ENCODE data around the gene PRKAB1.
A peak's percentile ranks its signal among the peaks of the same experiment; 100 is the strongest.
"Not testable (repeated sequence)": the region's sequence is repeated elsewhere in the genome, so short reads cannot be mapped to it uniquely, and the experiment has no call there.

Gene PRKAB1

GRCh38 chr12:119667577-119668323, at the start of gene PRKAB1:
Gene PRKAB1 (plus strand): TSS chr12:119668133. CDS start chr12:119668245, 112 bp downstream.
- Mint-ChIP-seq H3K36me3 (peaks cover 39% of the 10 kb centered on the region in 2 donors), H3K4me1 (peaks cover 31 to 50% of the 10 kb centered on the region in 2 donors), H3K27me3 (no peaks in the 10 kb centered on the region), H3K9me3 (peaks cover 5 to 6% of the 10 kb centered on the region in 2 donors), H3K4me3 (peak within 1 kb of the TSS; percentile 88 to 90), H3K27ac (peak within 1 kb of the TSS; percentile 98)
- peak; percentile 88 to 92 for ATAC-seq (replicated peaks)
- DNase-seq, result peak; percentile 97

- not testable (repeated sequence) for DNase-seq; H3K9me3 Mint-ChIP-seq; ATAC-seq (replicated peaks); H3K36me3 Mint-ChIP-seq; H3K4me1 Mint-ChIP-seq; H3K4me3 Mint-ChIP-seq; H3K27ac Mint-ChIP-seq
- H3K27me3 Mint-ChIP-seq, result peaks cover 14 to 30% of the 10 kb centered on the region in 2 donors
Observed at GRCh38 chr12:119618328-119618896, 49.5 kb upstream of the PRKAB1 start.

GRCh38 chr12:119620490-119620889, 47.4 kb upstream of the PRKAB1 start:
- Mint-ChIP-seq H3K4me1 (no peaks in the 10 kb centered on the region), H3K36me3 (no peaks in the 10 kb centered on the region), H3K27me3 (peaks cover 9 to 39% of the 10 kb centered on the region in 2 donors), H3K4me3 (no peak overlapping the region), H3K9me3 (peaks cover 8% of the 10 kb centered on the region in 2 donors), H3K27ac (no peak overlapping the region)
- DNase-seq (no peak), ATAC-seq (replicated peaks) (no peak)

GRCh38 chr12:119621878-119622277, 46.1 kb upstream of the PRKAB1 start:
- H3K27me3 Mint-ChIP-seq, result peaks cover 9 to 36% of the 10 kb centered on the region in 2 donors
- peaks cover 8% of the 10 kb centered on the region in 2 donors for H3K9me3 Mint-ChIP-seq
- no peak overlapping the region for H3K4me3 Mint-ChIP-seq
- ATAC-seq (replicated peaks) (no peak), DNase-seq (no peak)
- no peaks in the 10 kb centered on the region for H3K36me3 Mint-ChIP-seq
- H3K4me1 Mint-ChIP-seq, result no peaks in the 10 kb centered on the region
- H3K27ac Mint-ChIP-seq, result no peak overlapping the region

- H3K27me3 Mint-ChIP-seq, result peaks cover 13 to 27% of the 10 kb centered on the region in 2 donors
- H3K36me3 Mint-ChIP-seq, result no peaks in the 10 kb centered on the region
- no peak for ATAC-seq (replicated peaks)
- H3K27ac Mint-ChIP-seq, result no peak overlapping the region
- no peaks in the 10 kb centered on the region for H3K9me3 Mint-ChIP-seq
- no peak overlapping the region for H3K4me3 Mint-ChIP-seq
- no peak for DNase-seq
- H3K4me1 Mint-ChIP-seq, result no peaks in the 10 kb centered on the region
Observed at GRCh38 chr12:119624966-119625365, 43.0 kb upstream of the PRKAB1 start.

- no peak overlapping the region for H3K4me3 Mint-ChIP-seq
Observed at GRCh38 chr12:119627019-119627643, 40.8 kb upstream of the PRKAB1 start.

GRCh38 chr12:119627686-119628085, 40.2 kb upstream of the PRKAB1 start:
- H3K36me3 Mint-ChIP-seq, result no peaks in the 10 kb centered on the region
- H3K4me3 Mint-ChIP-seq, result no peak overlapping the region
- no peak overlapping the region for H3K27ac Mint-ChIP-seq
- peaks cover 0 to 1% of the 10 kb centered on the region in 2 donors for H3K9me3 Mint-ChIP-seq
- no peak for DNase-seq
- ATAC-seq (replicated peaks), result no peak
- H3K27me3 Mint-ChIP-seq, result peaks cover 23 to 43% of the 10 kb centered on the region in 2 donors
- no peaks in the 10 kb centered on the region for H3K4me1 Mint-ChIP-seq

More at GRCh38 chr12:119627019-119627643, 40.8 kb upstream of the PRKAB1 start:
- no peaks in the 10 kb centered on the region for H3K36me3 Mint-ChIP-seq
- H3K27me3 Mint-ChIP-seq, result peaks cover 19 to 43% of the 10 kb centered on the region in 2 donors
- peaks cover 0 to 1% of the 10 kb centered on the region in 2 donors for H3K9me3 Mint-ChIP-seq
- no peaks in the 10 kb centered on the region for H3K4me1 Mint-ChIP-seq
- no peak for DNase-seq
- no peak for ATAC-seq (replicated peaks)
- H3K27ac Mint-ChIP-seq, result no peak overlapping the region

GRCh38 chr12:119630223-119630780, 37.6 kb upstream of the PRKAB1 start:
- no peak overlapping the region for H3K4me3 Mint-ChIP-seq
- H3K27ac Mint-ChIP-seq, result no peak overlapping the region

GRCh38 chr12:119630962-119631550, 36.9 kb upstream of the PRKAB1 start:
- Mint-ChIP-seq H3K36me3 (no peaks in the 10 kb centered on the region), H3K4me1 (no peaks in the 10 kb centered on the region), H3K27ac (no peak overlapping the region), H3K27me3 (peaks cover 35 to 42% of the 10 kb centered on the region in 2 donors), H3K9me3 (peaks cover 0 to 1% of the 10 kb centered on the region in 2 donors), H3K4me3 (no peak overlapping the region)
- no peak for ATAC-seq (replicated peaks)
- DNase-seq, result no peak

More at GRCh38 chr12:119630223-119630780, 37.6 kb upstream of the PRKAB1 start:
- DNase-seq (no peak), ATAC-seq (replicated peaks) (no peak)
- H3K36me3 Mint-ChIP-seq, result no peaks in the 10 kb centered on the region
- H3K27me3 Mint-ChIP-seq, result peaks cover 27 to 37% of the 10 kb centered on the region in 2 donors
- H3K9me3 Mint-ChIP-seq, result peaks cover 0 to 1% of the 10 kb centered on the region in 2 donors
- no peaks in the 10 kb centered on the region for H3K4me1 Mint-ChIP-seq

GRCh38 chr12:119631930-119632678, 35.8 kb upstream of the PRKAB1 start:
- no peak for ATAC-seq (replicated peaks)
- no peak overlapping the region for H3K4me3 Mint-ChIP-seq
- peaks cover 39 to 43% of the 10 kb centered on the region in 2 donors for H3K27me3 Mint-ChIP-seq
- no peaks in the 10 kb centered on the region for H3K36me3 Mint-ChIP-seq
- H3K4me1 Mint-ChIP-seq, result no peaks in the 10 kb centered on the region
- H3K9me3 Mint-ChIP-seq, result peaks cover 0 to 1% of the 10 kb centered on the region in 2 donors
- H3K27ac Mint-ChIP-seq, result no peak overlapping the region
- DNase-seq, result no peak

GRCh38 chr12:119634743-119635142, 33.2 kb upstream of the PRKAB1 start:
- no peak overlapping the region for H3K4me3 Mint-ChIP-seq
- no peaks in the 10 kb centered on the region for H3K4me1 Mint-ChIP-seq
- ATAC-seq (replicated peaks) (no peak), DNase-seq (no peak)
- peaks cover 32 to 56% of the 10 kb centered on the region in 2 donors for H3K27me3 Mint-ChIP-seq
- H3K27ac Mint-ChIP-seq, result no peak overlapping the region
- peaks cover 0 to 1% of the 10 kb centered on the region in 2 donors for H3K9me3 Mint-ChIP-seq
- H3K36me3 Mint-ChIP-seq, result no peaks in the 10 kb centered on the region

GRCh38 chr12:119642986-119643385, 24.9 kb upstream of the PRKAB1 start:
- Mint-ChIP-seq H3K27ac (no peak overlapping the region), H3K27me3 (peaks cover 28 to 35% of the 10 kb centered on the region in 2 donors)

GRCh38 chr12:119644930-119645329, 23.0 kb upstream of the PRKAB1 start:
- Mint-ChIP-seq H3K27me3 (peaks cover 27 to 30% of the 10 kb centered on the region in 2 donors), H3K4me1 (no peaks in the 10 kb centered on the region), H3K9me3 (peaks cover 2 to 4% of the 10 kb centered on the region in 2 donors), H3K4me3 (no peak overlapping the region), H3K27ac (no peak overlapping the region), H3K36me3 (no peaks in the 10 kb centered on the region)
- DNase-seq (no peak), ATAC-seq (replicated peaks) (no peak)

More at GRCh38 chr12:119642986-119643385, 24.9 kb upstream of the PRKAB1 start:
- no peaks in the 10 kb centered on the region for H3K4me1 Mint-ChIP-seq
- no peaks in the 10 kb centered on the region for H3K36me3 Mint-ChIP-seq
- ATAC-seq (replicated peaks) (no peak), DNase-seq (no peak)
- H3K9me3 Mint-ChIP-seq, result peaks cover 2 to 4% of the 10 kb centered on the region in 2 donors
- H3K4me3 Mint-ChIP-seq, result no peak overlapping the region

All from stimulated activated naive B cell treated with anti-CD40 and anti-IgM and Interleukin-4, amounts not matched to agents 10 μg/mL and 1 μg/mL and 100 μg/mL, for 72 hours (primary cell).